Sigmoid colon (tissue), 4 donors: ENCODE measurements around the gene MROH7.

Experiments
- POLR2A ChIP-seq, 2 donors: fragments of 450-650 bp; IDR thresholded peaks; one replicate each; pipeline ENCODE4 v1.6.1; 2016; ENCODE audit warnings: antibody characterized with exemption in 2 of 2, mild to moderate bottlenecking in 2 of 2, moderate library complexity in 2 of 2
- POLR2AphosphoS5 ChIP-seq, 4 donors: sonication (generic); formaldehyde crosslinking; IDR thresholded peaks; one replicate each; pipeline ENCODE4 v1.6.1; 2017; ENCODE audit warnings: antibody characterized with exemption in 4 of 4
- TF ChIP-seq, protein P1 (sequence below), 4 experiments: fragments of 450-650 bp in 3 of 4; fragments of 200-600 bp in 1 of 4; IDR thresholded peaks; one replicate each; pipeline ENCODE4 v1.5.1; 2016 to 2019; ENCODE audit warnings: antibody characterized with exemption in 4 of 4, mild to moderate bottlenecking in 3 of 4, moderate library complexity in 2 of 4

DNA sequence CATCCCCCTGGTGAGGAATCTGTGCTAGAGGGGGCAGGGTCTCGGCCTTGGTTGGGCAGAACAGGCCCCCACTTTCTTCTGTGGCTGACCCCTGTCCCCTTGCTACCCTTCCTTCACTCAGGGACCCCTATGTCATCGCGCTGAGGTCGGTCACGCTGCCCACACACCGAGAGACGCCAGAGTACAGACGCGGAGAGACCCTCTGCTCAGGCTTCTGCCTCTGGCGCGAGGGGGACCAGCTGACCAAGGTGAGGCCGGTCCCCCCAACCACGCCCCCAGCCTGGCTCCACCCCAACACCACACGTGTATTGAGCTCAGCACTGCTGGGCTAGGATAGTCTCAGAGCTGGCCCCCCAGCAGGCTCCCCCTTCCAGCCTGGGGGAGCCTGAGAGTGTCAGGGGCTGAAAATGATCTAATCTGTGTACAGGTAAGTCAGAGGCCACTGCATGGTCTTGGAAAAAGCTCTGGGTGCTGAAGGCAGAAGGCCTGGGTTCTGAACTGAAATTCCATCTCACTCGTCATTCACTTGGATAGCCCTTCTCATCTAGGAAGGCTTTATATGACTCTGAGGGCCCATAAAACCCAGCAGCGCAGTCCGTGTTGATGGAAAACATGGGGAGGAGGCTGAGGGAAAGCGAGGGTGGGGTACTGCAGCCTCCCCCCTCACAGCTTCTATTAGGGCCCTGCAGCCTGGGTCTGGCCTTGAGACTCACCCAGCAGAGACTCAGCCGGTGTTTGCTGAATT is 33.6 kb upstream of the MROH7 start:
- TF ChIP-seq, protein P1, sequence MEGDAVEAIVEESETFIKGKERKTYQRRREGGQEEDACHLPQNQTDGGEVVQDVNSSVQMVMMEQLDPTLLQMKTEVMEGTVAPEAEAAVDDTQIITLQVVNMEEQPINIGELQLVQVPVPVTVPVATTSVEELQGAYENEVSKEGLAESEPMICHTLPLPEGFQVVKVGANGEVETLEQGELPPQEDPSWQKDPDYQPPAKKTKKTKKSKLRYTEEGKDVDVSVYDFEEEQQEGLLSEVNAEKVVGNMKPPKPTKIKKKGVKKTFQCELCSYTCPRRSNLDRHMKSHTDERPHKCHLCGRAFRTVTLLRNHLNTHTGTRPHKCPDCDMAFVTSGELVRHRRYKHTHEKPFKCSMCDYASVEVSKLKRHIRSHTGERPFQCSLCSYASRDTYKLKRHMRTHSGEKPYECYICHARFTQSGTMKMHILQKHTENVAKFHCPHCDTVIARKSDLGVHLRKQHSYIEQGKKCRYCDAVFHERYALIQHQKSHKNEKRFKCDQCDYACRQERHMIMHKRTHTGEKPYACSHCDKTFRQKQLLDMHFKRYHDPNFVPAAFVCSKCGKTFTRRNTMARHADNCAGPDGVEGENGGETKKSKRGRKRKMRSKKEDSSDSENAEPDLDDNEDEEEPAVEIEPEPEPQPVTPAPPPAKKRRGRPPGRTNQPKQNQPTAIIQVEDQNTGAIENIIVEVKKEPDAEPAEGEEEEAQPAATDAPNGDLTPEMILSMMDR (IDR thresholded peaks at IDR 0.05): no peak
- TF ChIP-seq POLR2A (IDR thresholded peaks at IDR 0.05) (no peak), POLR2AphosphoS5 (IDR thresholded peaks at IDR 0.05) (no peak)
